HG02973 (cell line): ENCODE data around the gene ANKRD49.
A peak's percentile ranks its signal among the peaks of the same experiment; 100 is the strongest.

Source experiments
- ATAC-seq: cut with Tn5 transposase; IDR thresholded peaks from one replicate; pipeline ENCODE4 v1.9.1; 2021; ENCODE audit warnings: moderate library complexity; ENCODE audit not compliant: unreplicated experiment

ANKRD49 gene

GRCh38 chr11:94493281-94494125, at the start of gene ANKRD49, which contains the start of gene MRE11:
TSS of gene ANKRD49 (plus strand) at chr11:94493984. CDS start at chr11:94496694, 2,710 bp downstream.
TSS of gene MRE11 (minus strand) at chr11:94493844. CDS start at chr11:94492801, 1,043 bp downstream.
- peak; percentile 99 for ATAC-seq

GRCh38 chr11:94445641-94446040, 48.1 kb upstream of the ANKRD49 start:
- no peak for ATAC-seq

DNA sequence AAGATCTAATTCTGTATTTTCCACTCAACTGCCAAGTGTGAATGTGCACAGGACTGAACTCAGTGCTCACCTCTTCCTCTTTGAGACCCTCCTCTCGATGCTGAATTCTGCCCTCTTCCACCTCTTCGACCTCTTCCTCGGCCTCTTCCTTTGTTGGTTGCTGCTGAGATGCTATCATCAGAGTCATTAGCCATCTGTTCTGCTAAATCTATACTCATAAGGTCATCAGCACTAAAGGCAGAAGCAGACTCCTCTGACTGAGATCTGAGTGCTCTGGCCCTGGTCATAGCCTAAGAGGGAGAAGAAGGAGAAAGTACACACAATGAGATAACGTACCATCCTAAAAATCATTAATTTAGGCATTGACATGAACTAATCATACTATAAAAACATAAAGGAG, 46.6 kb upstream of the ANKRD49 start:
- ATAC-seq: no peak

DNA sequence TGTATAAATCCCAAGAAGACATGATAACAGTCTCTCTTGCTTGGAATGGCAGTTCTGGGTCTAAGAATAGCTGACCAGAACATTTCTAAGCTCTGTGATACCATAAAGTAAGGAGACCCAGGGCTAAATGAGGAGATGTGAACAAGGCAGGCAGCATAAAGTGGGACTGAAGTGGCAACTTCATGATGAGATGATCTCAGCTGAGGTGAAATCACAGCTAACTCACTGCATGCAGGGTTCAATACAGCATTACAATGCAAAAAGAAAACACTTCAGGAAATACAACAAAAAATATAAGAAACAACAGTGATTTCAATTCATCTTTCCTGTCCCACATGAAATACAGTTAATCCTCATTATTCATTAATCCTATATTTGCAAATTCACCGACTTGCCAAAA, 44.8 kb upstream of the ANKRD49 start:
- ATAC-seq: no peak

DNA sequence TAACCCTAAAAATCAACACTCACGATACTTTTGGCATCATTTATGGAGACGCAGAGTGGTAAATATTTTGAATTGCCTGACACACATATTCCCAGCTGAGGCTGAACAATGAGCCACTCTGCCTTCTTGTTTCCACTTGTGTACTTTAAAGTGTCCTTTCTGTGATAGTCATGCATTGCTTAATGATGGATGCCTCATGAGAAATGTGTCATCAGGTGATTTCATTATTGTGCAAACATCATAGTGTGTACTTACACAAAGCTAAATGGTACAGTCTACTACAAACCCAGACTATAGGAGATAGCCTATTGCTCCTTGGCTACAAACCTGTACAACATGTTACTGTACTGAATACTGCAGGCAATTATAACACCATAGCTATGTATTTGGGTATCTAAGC, 44.3 kb upstream of the ANKRD49 start:
- ATAC-seq: no peak

GRCh38 chr11:94450048-94450447, 43.7 kb upstream of the ANKRD49 start:
- ATAC-seq: no peak

- ATAC-seq: no peak
Observed at GRCh38 chr11:94452988-94453387, 40.8 kb upstream of the ANKRD49 start.

DNA sequence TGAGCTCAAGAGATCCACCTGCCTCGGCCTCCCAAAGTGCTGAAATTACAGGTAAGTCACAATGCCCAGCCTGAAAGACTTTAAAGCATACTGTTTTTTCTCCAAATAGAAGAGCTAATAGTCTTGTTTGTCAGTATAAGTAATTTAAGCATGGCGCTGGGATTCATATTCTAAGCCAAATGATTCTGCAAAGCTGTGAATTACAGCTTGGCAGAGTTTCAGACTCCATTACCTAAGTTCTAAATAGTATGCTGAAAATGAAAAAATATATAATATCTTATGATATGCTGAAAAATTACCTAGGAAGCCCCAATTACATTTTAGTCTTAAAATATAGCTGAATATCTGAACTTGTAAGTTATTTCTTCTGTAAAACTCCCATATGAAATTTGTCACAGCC, 39.5 kb upstream of the ANKRD49 start:
- ATAC-seq: no peak

- ATAC-seq: no peak
Observed at GRCh38 chr11:94455861-94456260, 37.9 kb upstream of the ANKRD49 start.

DNA sequence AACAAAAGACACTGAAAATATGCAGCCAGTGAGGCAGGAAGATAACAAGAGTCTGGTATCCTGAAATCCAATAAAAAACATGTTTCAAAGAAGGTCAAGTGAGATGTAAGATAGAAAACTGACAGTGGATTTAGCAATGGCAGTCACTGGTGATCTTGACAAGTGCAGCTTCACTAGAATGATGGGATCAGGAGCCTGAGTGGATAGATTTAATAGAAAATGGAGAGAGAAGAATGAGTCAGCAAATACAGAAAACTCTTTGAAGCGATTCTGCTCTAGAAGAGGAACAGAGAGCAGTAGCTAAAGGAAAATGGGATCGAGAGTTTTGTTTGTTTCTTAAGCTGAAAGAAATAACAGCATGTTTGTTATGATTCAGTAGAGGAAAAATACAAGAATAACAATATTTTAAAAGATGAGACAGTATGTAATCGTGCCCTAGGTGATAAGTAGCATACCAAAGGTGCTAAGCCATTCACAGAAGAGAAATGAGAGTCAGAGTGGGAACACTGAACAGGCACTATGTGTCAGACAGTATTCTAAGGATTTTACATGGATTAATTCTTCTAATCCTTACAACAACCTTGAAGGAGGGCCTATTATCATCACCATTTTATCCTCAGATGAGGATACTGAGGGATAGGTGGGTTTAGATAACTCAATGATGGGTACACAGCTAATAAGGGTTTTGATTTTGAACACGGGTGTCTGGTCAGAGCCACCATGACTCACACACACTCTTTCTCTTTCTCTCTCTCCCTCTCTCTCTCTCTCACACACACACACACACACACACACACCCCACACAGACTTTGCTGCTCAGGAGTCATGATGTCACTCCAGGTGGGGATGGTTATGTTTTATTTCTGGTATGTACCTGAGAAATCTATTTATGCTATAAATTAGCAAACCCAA, 36.4 kb upstream of the ANKRD49 start:
- ATAC-seq: no peak

DNA sequence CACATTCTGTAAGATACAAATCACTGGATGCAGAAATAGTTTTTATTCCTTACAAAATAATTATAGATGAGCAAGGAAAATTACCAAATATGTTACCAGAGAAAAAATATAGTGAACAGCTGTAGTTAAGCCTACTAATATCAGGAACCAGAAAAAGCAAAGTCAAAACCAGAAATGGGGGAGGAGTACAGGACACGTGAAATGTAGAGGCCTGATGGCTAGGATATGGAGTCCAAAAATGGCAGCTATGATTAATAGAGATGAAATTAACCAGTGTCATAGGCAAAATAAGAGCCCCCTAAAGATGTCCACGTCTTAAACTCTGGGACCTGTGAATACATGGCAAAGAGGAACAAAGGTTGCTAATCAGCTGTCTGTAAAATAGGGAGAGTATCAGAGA, 34.2 kb upstream of the ANKRD49 start:
- ATAC-seq: peak; percentile 51

- ATAC-seq: peak; percentile 91
Observed at GRCh38 chr11:94469416-94469815, 24.4 kb upstream of the ANKRD49 start.

GRCh38 chr11:94472916-94473799, 20.6 kb upstream of the ANKRD49 start:
- ATAC-seq: peak; percentile 76

DNA sequence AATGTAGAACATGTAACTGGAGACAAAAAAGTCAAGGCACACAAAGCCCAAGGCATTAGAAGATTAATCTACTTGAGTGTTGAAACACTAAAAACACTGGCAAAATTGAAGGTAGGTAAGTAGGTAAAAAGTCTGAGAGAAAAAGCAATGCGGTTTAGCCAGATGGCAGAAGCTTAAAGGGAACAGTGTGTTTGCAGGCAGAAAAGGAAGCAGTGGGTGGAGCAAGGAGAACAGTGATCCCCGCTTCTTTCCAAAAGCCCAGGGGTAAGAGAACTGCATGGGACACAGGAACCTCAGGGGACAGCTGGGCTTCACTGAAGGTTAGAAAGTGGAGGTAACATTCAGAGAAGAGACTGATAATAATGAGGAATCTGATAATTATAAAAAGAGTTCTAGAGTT, 16.2 kb upstream of the ANKRD49 start:
- ATAC-seq: no peak

- ATAC-seq: no peak
Observed at GRCh38 chr11:94481342-94481741, 12.4 kb upstream of the ANKRD49 start.

DNA sequence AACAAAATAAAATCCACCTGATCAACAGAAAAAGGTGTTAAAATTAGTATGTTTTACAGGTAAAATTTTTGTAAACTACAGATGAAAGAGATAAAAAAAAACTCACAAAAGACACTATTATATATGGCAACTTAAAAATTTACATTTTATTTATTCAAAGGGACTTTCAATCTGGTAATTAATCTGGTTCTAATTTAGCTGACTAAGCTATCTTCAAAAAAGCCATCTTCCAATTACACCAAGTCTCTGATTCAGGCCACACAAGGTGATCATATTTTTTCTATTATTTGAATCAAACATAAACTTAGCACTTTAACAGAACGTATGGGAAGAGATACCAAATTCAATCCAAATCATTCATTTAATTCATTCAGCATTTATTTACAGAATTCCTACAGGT, 7.7 kb upstream of the ANKRD49 start:
- ATAC-seq: no peak

GRCh38 chr11:94494126-94494680, 419 bp downstream of the ANKRD49 start:
- ATAC-seq: peak; percentile 60

- no peak for ATAC-seq
Observed at GRCh38 chr11:94500181-94500580, 6.4 kb downstream of the ANKRD49 start.

DNA sequence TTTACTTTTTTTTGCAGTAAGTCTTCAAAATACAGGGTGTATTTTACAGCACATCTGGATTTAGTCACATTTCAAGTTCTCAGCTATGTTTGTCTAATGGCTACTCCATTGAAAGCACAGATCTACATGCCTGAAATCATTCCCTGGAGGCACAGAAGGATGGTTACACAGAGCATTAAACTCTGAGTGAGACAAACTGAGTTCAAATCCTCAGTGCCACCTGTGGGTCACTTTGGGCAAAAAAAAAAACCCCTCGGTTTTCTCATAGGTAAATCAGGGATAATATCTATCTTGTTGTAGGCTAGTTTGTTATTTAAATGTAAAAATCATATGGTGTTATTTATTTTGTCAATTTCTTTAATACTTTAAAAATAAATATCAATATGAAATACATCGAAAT, 7.7 kb downstream of the ANKRD49 start:
- ATAC-seq: no peak

GRCh38 chr11:94504689-94505293, 11.0 kb downstream of the ANKRD49 start:
- ATAC-seq: peak; percentile 63
